Stomach (tissue), 4 donors: Measurements from ENCODE around the gene FIGN.

Experiments used
- EP300 ChIP-seq: sonication (generic); formaldehyde crosslinking; IDR thresholded peaks from one replicate; pipeline ENCODE4 v1.6.1; 2017; ENCODE audit warnings: antibody characterized with exemption
- POLR2A ChIP-seq, 4 donors: fragments of 450-650 bp; IDR thresholded peaks; one replicate each; pipeline ENCODE4 v1.6.1; 2016; ENCODE audit warnings: antibody characterized with exemption in 4 of 4, control low read depth in 2 of 4, mild to moderate bottlenecking in 1 of 4, moderate library complexity in 1 of 4
- POLR2AphosphoS5 ChIP-seq, 3 donors: sonication (generic); formaldehyde crosslinking; IDR thresholded peaks; one replicate each; pipeline ENCODE4 v1.6.1; 2016; ENCODE audit warnings: antibody characterized with exemption in 3 of 3
- TF ChIP-seq, protein P1 (sequence below), 7 experiments: fragments of 450-650 bp in 4 of 7; fragments of 200-600 bp in 3 of 7; sonication (generic) in 3 of 7; IDR thresholded peaks; one replicate each; pipeline ENCODE4 v1.5.1; 2016 to 2019; ENCODE audit warnings: antibody characterized with exemption in 7 of 7, control low read depth in 2 of 7, mild to moderate bottlenecking in 1 of 7

DNA sequence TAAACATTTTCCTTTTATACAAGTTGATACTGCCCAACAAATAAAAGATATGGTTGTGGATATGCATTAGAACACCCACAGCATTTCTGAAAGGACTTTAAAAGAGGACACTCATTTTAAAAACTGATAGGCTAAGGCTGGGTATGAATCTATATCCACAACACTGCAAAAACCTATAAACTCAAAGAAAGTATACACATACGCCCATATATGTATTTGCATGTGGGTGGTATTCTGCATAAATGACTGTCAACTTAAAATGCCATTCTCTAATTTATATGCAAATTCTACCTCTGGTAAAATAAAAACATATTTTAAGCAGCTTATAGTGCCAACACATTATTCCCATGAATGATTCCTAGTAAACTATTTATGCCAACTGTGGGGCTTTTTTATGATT lies 20.1 kb downstream of the FIGN start:
- TF ChIP-seq, protein P1, sequence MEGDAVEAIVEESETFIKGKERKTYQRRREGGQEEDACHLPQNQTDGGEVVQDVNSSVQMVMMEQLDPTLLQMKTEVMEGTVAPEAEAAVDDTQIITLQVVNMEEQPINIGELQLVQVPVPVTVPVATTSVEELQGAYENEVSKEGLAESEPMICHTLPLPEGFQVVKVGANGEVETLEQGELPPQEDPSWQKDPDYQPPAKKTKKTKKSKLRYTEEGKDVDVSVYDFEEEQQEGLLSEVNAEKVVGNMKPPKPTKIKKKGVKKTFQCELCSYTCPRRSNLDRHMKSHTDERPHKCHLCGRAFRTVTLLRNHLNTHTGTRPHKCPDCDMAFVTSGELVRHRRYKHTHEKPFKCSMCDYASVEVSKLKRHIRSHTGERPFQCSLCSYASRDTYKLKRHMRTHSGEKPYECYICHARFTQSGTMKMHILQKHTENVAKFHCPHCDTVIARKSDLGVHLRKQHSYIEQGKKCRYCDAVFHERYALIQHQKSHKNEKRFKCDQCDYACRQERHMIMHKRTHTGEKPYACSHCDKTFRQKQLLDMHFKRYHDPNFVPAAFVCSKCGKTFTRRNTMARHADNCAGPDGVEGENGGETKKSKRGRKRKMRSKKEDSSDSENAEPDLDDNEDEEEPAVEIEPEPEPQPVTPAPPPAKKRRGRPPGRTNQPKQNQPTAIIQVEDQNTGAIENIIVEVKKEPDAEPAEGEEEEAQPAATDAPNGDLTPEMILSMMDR (IDR thresholded peaks at IDR 0.05), result no peak
- TF ChIP-seq POLR2A (IDR thresholded peaks at IDR 0.05) (no peak), EP300 (no peak), POLR2AphosphoS5 (IDR thresholded peaks at IDR 0.05) (no peak)
